IPS-15b (cell line): Measurements from ENCODE around the gene ADAM17.
"Not testable (repeated sequence)": the region's sequence is repeated elsewhere in the genome, so short reads cannot be mapped to it uniquely, and the experiment has no call there.

Experiments
- H3K27me3 ChIP-seq: one replicate; pipeline ENCODE4 v1.6.1; 2013; ENCODE audit warnings: low read length; ENCODE audit not compliant: control insufficient read depth, insufficient read depth
- H3K36me3 ChIP-seq: one replicate; pipeline ENCODE4 v1.6.1; 2013; ENCODE audit warnings: low read length; ENCODE audit not compliant: control insufficient read depth, insufficient read depth
- H3K4me1 ChIP-seq: one replicate; pipeline ENCODE4 v1.6.1; 2013; ENCODE audit warnings: mild to moderate bottlenecking, low read length; ENCODE audit not compliant: control insufficient read depth, insufficient read depth
- H3K4me3 ChIP-seq: one replicate; pipeline ENCODE4 v1.5.1; 2013; ENCODE audit warnings: low read depth, low read length
- H3K9ac ChIP-seq: one replicate; pipeline ENCODE4 v1.6.1; 2013; ENCODE audit warnings: low read depth, mild to moderate bottlenecking, low read length
- H3K9me3 ChIP-seq: one replicate; pipeline ENCODE4 v1.6.1; 2013; ENCODE audit warnings: mild to moderate bottlenecking, low read length; ENCODE audit not compliant: control insufficient read depth, insufficient read depth

Gene ADAM17

GRCh38 chr2:9513946-9514345 lies 41.7 kb downstream of the ADAM17 start:
- not testable (repeated sequence) for H3K4me3 ChIP-seq, H3K27me3 ChIP-seq, H3K9me3 ChIP-seq, H3K36me3 ChIP-seq, H3K9ac ChIP-seq, H3K4me1 ChIP-seq

DNA sequence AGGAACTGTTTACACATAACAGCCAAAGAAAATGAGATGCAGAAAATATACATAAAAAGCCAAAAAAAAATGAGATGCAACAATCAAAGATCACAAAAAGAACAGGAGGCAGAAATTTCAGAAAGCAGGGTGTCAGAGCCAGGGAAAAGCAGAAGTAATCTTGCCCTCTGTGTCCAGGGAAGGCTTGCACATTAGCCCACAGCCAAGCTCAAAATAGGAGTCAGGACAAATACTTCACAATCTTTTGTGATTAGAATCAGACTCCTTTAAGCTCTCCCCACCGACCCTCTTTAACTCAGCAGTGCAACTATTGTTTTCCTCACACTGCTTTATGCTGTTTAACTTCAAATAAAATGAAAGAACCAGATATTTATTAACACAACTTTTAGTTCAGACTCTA lies 46.7 kb downstream of the ADAM17 start:
- H3K9ac ChIP-seq = no peak overlapping the region
- no peaks in the 10 kb centered on the region for H3K27me3 ChIP-seq
- H3K4me1 ChIP-seq = no peaks in the 10 kb centered on the region
- peaks cover 7% of the 10 kb centered on the region for H3K36me3 ChIP-seq
- H3K4me3 ChIP-seq = no peak overlapping the region
- H3K9me3 ChIP-seq = no peaks in the 10 kb centered on the region

GRCh38 chr2:9498210-9498609 lies 57.4 kb downstream of the ADAM17 start:
- Histone ChIP-seq H3K27me3 (no peaks in the 10 kb centered on the region), H3K9ac (no peak overlapping the region), H3K4me1 (no peaks in the 10 kb centered on the region), H3K36me3 (peaks cover 7% of the 10 kb centered on the region), H3K4me3 (no peak overlapping the region), H3K9me3 (no peaks in the 10 kb centered on the region)

DNA sequence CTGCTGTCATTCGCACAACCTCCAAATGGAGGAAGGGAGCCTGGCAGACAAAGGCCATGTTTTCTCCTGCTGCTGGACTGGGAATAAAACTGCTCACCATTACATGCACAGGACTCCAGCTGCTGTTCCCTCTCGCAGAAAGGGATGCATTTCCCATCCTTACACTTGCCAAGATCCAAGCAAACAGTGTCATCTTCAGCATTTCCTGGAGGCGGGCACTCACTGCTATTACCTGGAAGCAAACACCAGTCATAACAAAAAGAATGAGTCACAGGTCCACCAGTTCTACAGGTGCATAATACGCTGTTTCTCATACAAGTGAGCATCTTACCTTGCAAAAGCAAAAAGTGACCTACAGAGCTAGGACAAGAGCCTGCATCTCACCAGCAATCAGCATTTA lies 58.6 kb downstream of the ADAM17 start:
- H3K9ac ChIP-seq = no peak overlapping the region
- no peak overlapping the region for H3K4me3 ChIP-seq
- no peaks in the 10 kb centered on the region for H3K9me3 ChIP-seq
- peaks cover 11% of the 10 kb centered on the region for H3K36me3 ChIP-seq
- H3K27me3 ChIP-seq = no peaks in the 10 kb centered on the region
- no peaks in the 10 kb centered on the region for H3K4me1 ChIP-seq

DNA sequence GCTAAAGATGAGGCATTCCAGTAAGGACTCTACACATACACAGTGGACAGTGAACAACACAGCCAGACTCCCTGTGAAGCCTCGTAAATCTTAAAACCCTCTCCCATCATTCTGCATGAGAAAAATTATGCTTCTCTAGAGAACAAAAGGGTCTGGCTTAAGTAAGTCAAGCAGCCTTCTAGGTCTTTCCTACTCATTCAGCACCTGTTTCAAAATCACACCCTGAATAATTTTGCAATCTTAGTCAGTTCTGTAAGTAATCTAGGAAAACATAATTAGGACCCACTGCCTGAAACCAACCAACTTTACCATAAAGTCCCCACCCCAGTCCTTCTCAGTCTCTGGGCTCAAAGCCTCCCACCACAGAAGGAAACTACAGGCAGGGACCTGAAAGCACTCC lies 61.5 kb downstream of the ADAM17 start:
- H3K4me1 ChIP-seq = no peaks in the 10 kb centered on the region
- no peak overlapping the region for H3K4me3 ChIP-seq
- H3K27me3 ChIP-seq = no peaks in the 10 kb centered on the region
- peaks cover 31% of the 10 kb centered on the region for H3K36me3 ChIP-seq
- H3K9ac ChIP-seq = no peak overlapping the region
- no peaks in the 10 kb centered on the region for H3K9me3 ChIP-seq

- Histone ChIP-seq H3K27me3 (no peaks in the 10 kb centered on the region), H3K9ac (no peak overlapping the region), H3K4me3 (no peak overlapping the region), H3K9me3 (no peaks in the 10 kb centered on the region), H3K36me3 (peaks cover 31% of the 10 kb centered on the region), H3K4me1 (no peaks in the 10 kb centered on the region)
Measured at GRCh38 chr2:9493478-9493877, 62.2 kb downstream of the ADAM17 start.

DNA sequence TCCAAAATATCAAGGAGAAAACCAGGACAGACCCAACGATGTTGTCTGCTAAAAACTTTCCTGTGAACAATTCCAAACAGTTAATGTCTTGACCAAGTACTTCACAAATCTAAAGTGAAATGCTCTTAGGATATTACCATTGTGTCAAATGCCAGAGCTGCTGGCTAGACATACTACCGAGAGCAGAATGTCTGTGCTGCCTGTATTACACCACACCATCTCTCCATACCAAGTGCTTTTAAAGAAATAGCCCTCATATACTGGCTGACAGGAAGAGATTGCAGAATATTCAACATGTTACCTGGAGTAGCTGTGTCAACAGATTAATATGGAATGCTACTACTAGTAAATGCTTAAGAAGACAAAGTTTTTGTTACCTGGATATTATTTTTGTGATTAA lies 62.7 kb downstream of the ADAM17 start:
- H3K9ac ChIP-seq = no peak overlapping the region
- no peaks in the 10 kb centered on the region for H3K4me1 ChIP-seq
- H3K9me3 ChIP-seq = no peaks in the 10 kb centered on the region
- H3K36me3 ChIP-seq = peaks cover 32% of the 10 kb centered on the region
- H3K27me3 ChIP-seq = no peaks in the 10 kb centered on the region
- no peak overlapping the region for H3K4me3 ChIP-seq

- no peaks in the 10 kb centered on the region for H3K9me3 ChIP-seq
- H3K4me3 ChIP-seq = no peak overlapping the region
- H3K27me3 ChIP-seq = no peaks in the 10 kb centered on the region
- no peak overlapping the region for H3K9ac ChIP-seq
- H3K36me3 ChIP-seq = peaks cover 32% of the 10 kb centered on the region
- no peaks in the 10 kb centered on the region for H3K4me1 ChIP-seq
Measured at GRCh38 chr2:9490789-9491188, 64.8 kb downstream of the ADAM17 start.

DNA sequence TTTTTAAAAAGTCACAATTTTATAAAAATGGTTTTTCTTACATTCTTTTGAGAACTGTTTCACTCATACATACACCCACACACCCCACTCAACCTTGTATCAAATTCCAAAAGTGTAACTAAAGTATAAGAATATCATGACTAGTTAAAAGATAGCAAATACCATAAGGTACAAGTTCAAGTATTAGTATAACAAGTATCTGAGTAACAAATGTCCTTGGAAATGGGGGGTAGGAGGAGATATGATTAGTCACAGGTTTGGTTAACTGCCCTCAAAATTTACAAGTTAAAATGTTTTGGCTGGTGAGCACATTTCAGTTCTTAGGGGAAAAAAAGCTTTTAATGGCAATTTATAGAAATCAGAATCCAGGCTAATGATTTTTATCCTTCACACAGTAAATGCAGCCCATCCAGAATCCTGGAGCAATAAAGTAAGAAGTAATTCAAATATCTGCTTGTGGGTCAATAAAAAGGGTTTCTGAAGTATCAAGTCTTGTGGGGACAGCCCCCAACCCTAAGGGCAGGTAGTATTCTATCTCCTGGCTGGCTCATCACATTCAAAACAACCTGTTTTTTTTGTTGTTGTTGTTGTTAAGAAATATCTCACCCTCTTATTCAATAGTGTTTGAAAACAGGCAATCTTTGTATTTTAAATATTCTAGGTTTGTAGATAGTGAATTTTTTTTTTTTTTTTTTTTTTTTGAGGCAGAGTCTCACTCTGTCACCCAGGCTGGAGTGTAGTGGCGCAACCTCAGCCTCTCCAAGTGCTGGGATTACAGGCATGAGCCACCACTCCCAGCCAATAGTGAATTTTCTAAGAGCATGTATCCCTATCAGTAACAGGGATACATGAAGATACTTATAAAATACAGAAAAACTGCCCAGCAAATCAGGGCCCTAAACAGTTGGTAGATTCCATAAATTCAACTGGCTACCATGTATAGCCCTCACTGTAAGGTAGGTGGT lies 66.8 kb downstream of the ADAM17 start:
- Histone ChIP-seq H3K27me3 (no peaks in the 10 kb centered on the region), H3K9me3 (no peaks in the 10 kb centered on the region), H3K4me1 (no peaks in the 10 kb centered on the region), H3K4me3 (no peak overlapping the region), H3K9ac (no peak overlapping the region), H3K36me3 (peaks cover 37% of the 10 kb centered on the region)

GRCh38 chr2:9484533-9484932 lies 71.1 kb downstream of the ADAM17 start:
- Histone ChIP-seq H3K27me3 (no peaks in the 10 kb centered on the region), H3K4me1 (no peaks in the 10 kb centered on the region), H3K9ac (no peak overlapping the region), H3K4me3 (no peak overlapping the region), H3K36me3 (peaks cover 21% of the 10 kb centered on the region), H3K9me3 (no peaks in the 10 kb centered on the region)

DNA sequence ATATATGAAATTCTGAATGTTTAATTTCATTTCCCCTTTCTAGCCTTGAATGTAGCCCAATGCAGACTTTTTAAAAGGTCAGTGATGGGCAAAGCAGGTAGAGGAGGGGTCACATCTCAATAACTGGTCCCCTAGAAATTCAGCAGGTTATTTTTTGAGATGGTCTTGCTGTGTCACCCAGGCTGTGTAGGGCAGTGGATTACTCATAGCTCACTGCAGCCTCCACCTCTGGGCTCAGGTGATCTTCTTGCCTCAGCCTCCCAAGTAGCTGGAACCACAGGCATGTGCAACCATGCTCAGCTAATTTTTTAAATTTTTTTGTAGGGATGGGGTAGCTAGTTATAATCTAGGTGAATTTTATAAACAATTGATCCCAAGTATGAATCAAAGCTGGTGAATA lies 72.5 kb downstream of the ADAM17 start:
- H3K4me3 ChIP-seq = no peak overlapping the region
- H3K9ac ChIP-seq = no peak overlapping the region
- H3K36me3 ChIP-seq = peaks cover 18% of the 10 kb centered on the region
- H3K27me3 ChIP-seq = no peaks in the 10 kb centered on the region
- no peaks in the 10 kb centered on the region for H3K4me1 ChIP-seq
- no peaks in the 10 kb centered on the region for H3K9me3 ChIP-seq

GRCh38 chr2:9480157-9480556 lies 75.5 kb downstream of the ADAM17 start:
- Histone ChIP-seq H3K36me3 (peaks cover 10% of the 10 kb centered on the region), H3K27me3 (peaks cover 1% of the 10 kb centered on the region), H3K4me3 (no peak overlapping the region), H3K9me3 (no peaks in the 10 kb centered on the region), H3K4me1 (peaks cover 7% of the 10 kb centered on the region), H3K9ac (no peak overlapping the region)
